ENCODE data around the gene ITSN1.
A peak's percentile ranks its signal among the peaks of the same experiment; 100 is the strongest.

Gene ITSN1

GRCh38 chr21:33931052-33931798 is 288.9 kb downstream of the ITSN1 start:
- DNase-seq (ENCODE audit: low read depth, low spot score), result peak; percentile 75
- peak overlapping the region; percentile 91 for H3K4me3 ChIP-seq (ENCODE audit: low read length)

- no peak for DNase-seq (ENCODE audit: low read depth, low spot score)
- H3K4me3 ChIP-seq (ENCODE audit: low read length), result peak overlapping the region; percentile 91
These were observed 289.6 kb downstream of the ITSN1 start for GRCh38 chr21:33931799-33932390.

GRCh38 chr21:33932731-33933130 is 290.4 kb downstream of the ITSN1 start:
- no peak for DNase-seq (ENCODE audit: low read depth, low spot score)
- H3K4me3 ChIP-seq (ENCODE audit: low read length), result peak overlapping the region; percentile 91

- peak; percentile 91 for DNase-seq (ENCODE audit: low read depth, low spot score)
- H3K4me3 ChIP-seq (ENCODE audit: low read length), result no peak overlapping the region
These were observed 294.2 kb downstream of the ITSN1 start for GRCh38 chr21:33936301-33937038.

- no peak for DNase-seq (ENCODE audit: low read depth, low spot score)
- no peak overlapping the region for H3K4me3 ChIP-seq (ENCODE audit: low read length)
These were observed 294.8 kb downstream of the ITSN1 start for GRCh38 chr21:33937146-33937545.

GRCh38 chr21:33937931-33938339 is 295.6 kb downstream of the ITSN1 start:
- H3K4me3 ChIP-seq (ENCODE audit: low read length), result no peak overlapping the region
- no peak for DNase-seq (ENCODE audit: low read depth, low spot score)

GRCh38 chr21:33938381-33938780 is 296.1 kb downstream of the ITSN1 start:
- DNase-seq (ENCODE audit: low read depth, low spot score), result no peak
- no peak overlapping the region for H3K4me3 ChIP-seq (ENCODE audit: low read length)

GRCh38 chr21:33939226-33939625 is 296.9 kb downstream of the ITSN1 start:
- no peak for DNase-seq (ENCODE audit: low read depth, low spot score)

GRCh38 chr21:33940164-33940880 is 298.0 kb downstream of the ITSN1 start:
- H3K4me3 ChIP-seq (ENCODE audit: low read length), result no peak overlapping the region
- no peak for DNase-seq (ENCODE audit: low read depth, low spot score)

More at GRCh38 chr21:33939226-33939625, 296.9 kb downstream of the ITSN1 start:
- H3K4me3 ChIP-seq (ENCODE audit: low read length), result no peak overlapping the region

GRCh38 chr21:33940881-33941245 is 298.6 kb downstream of the ITSN1 start:
- no peak overlapping the region for H3K4me3 ChIP-seq (ENCODE audit: low read length)
- DNase-seq (ENCODE audit: low read depth, low spot score), result no peak

GRCh38 chr21:33942426-33942825 is 300.1 kb downstream of the ITSN1 start:
- no peak overlapping the region for H3K4me3 ChIP-seq (ENCODE audit: low read length)
- no peak for DNase-seq (ENCODE audit: low read depth, low spot score)

- no peak overlapping the region for H3K4me3 ChIP-seq (ENCODE audit: low read length)
- DNase-seq (ENCODE audit: low read depth, low spot score), result no peak
These were observed 301.0 kb downstream of the ITSN1 start for GRCh38 chr21:33943293-33943692.

GRCh38 chr21:33944185-33944763 is 302.0 kb downstream of the ITSN1 start:
- no peak for DNase-seq (ENCODE audit: low read depth, low spot score)
- H3K4me3 ChIP-seq (ENCODE audit: low read length), result no peak overlapping the region

- no peak for DNase-seq (ENCODE audit: low read depth, low spot score)
These were observed 303.5 kb downstream of the ITSN1 start for GRCh38 chr21:33945652-33946270.

GRCh38 chr21:33947451-33948095 is 305.3 kb downstream of the ITSN1 start:
- H3K4me3 ChIP-seq (ENCODE audit: low read length), result peak overlapping the region; percentile 51

More at GRCh38 chr21:33945652-33946270, 303.5 kb downstream of the ITSN1 start:
- H3K4me3 ChIP-seq (ENCODE audit: low read length), result no peak overlapping the region

GRCh38 chr21:33948096-33948950 is 306.0 kb downstream of the ITSN1 start:
- peak; percentile 96 for DNase-seq (ENCODE audit: low read depth, low spot score)
- H3K4me3 ChIP-seq (ENCODE audit: low read length), result peak overlapping the region; percentile 51

More at GRCh38 chr21:33947451-33948095, 305.3 kb downstream of the ITSN1 start:
- DNase-seq (ENCODE audit: low read depth, low spot score), result peak; percentile 89

GRCh38 chr21:33948951-33949444 is 306.7 kb downstream of the ITSN1 start:
- peak overlapping the region; percentile 51 for H3K4me3 ChIP-seq (ENCODE audit: low read length)
- no peak for DNase-seq (ENCODE audit: low read depth, low spot score)
